Right ventricle myocardium superior (tissue), 1 donor: Measurements from ENCODE around the gene MLLT3. TPM values are rescaled to one million over a fixed set of nuclear protein-coding genes. Genes with fewer than 3 reads are reported as not detected.

Source experiments
- ATAC-seq: fragments of 200-7000 bp; cut with Tn5 transposase; one replicate; pipeline ENCODE4 v1.9.1; 2020; ENCODE audit warnings: mild to moderate bottlenecking; ENCODE audit not compliant: poor library complexity
- DNase-seq: peaks from one replicate; pipeline ENCODE4 v3.0.0-alpha.2; 2020
- intact Hi-C: fragments of 100-400 bp; cut with DNase I; formaldehyde crosslinking; loops from one replicate; pipeline ENCODE4 v1.11.2; 2022
- total RNA-seq: library from RNA; stranded (reverse); fragmentation: NEBNext Ultra II Directional; extraction: Animal tissue kit (Norgen Biotek cat#: 25700); gene quantifications from one replicate; pipeline ENCODE4 v1.2.1, GENCODE V29; 2021
- donor health status: DM: no; HTN: yes; CAD: no; lungs with severe emphysema.

The MLLT3 gene
- total RNA-seq, 1 donor from 2014 or later = 11.4 TPM

DNA sequence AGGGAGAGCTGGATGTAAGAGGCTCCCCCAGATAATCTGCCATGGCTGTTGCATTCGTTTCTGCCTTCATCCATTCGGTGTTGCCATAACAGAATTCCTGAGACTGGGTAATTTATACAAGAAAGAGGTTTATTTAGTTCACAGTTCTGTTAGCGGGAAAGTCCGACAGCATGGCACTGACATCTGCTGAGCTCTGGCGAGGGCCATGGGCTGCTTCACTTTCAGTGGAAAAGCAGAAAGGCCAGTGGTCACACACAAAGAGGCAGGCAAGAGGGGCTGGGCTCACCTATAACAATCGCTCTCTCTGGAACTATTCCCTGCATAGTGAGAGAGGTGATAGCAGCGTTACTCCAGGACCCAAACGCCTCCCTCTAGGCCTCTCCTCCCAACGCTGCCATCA is 305.9 kb downstream of the MLLT3 start:
- DNase-seq = no peak
- ATAC-seq = no peak
- intact Hi-C loops = loop anchor here (10.0 kb wide), 2 partner anchors 62 to 102 kb away; no protein-coding TSS in a partner anchor

DNA sequence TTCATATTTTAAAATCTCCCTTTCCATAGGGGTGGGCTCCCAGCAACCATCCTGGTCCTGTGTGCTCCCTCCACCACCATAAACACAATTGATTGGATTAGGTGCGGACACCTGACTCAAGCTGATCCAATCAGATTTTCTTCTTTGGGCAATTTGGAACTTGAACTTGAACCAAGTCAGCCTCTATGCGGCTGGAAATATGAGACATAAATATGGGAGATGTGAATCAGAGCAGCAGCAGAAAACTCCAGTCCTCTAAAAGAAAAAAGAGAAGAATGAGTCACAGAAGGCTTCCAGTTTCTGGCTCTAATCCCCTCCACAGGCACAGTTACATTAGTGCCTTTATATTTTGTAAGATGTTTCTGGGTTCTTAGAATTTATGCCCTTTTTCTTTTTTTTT is 306.6 kb downstream of the MLLT3 start:
- DNase-seq (no peak), ATAC-seq (no peak)
- intact Hi-C loops = loop anchor here (10.0 kb wide), 2 partner anchors 61 to 101 kb away; no protein-coding TSS in a partner anchor

DNA sequence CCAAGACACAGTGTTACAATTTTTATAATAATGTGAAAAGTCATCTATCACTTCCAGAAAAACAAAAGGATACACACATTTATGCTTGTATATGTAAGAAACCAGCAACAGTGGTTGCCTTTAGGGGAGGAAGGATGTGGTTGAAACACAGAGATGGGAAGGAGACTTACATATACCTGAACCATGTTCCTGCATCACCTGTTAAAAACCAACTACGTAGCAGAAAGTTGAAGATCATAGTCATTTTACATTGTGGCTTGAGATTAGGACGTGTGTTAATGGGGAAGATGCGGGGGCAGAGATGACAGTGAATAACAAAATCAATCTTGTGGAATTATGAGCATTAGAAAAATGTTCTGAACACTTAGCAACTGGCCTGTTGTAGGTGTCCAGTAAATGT is 307.3 kb downstream of the MLLT3 start:
- intact Hi-C loops = loop anchor here (10.0 kb wide), 2 partner anchors 60 to 100 kb away; no protein-coding TSS in a partner anchor
- ATAC-seq (no peak), DNase-seq (no peak)

DNA sequence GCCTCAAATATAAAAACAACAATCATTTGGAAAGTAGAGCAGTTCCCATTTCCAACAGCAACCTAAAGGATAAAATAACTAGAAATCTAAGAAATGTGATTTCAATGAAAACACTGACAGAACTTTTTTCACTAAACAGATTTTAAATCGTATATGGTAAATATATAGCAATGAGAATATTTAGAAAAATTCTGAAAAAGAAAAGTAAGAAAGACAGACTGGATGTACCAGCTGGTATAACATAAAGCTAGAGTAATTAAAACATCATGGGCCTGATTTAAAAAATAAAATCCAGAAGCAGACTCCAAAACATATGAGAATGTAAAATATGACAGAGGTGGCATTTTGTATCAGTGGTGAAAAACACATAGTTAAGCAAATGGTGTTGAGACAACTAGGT is 308.9 kb downstream of the MLLT3 start:
- intact Hi-C loops = loop anchor here (10.0 kb wide), 2 partner anchors 59 to 99 kb away; no protein-coding TSS in a partner anchor
- no peak for DNase-seq
- ATAC-seq = no peak

DNA sequence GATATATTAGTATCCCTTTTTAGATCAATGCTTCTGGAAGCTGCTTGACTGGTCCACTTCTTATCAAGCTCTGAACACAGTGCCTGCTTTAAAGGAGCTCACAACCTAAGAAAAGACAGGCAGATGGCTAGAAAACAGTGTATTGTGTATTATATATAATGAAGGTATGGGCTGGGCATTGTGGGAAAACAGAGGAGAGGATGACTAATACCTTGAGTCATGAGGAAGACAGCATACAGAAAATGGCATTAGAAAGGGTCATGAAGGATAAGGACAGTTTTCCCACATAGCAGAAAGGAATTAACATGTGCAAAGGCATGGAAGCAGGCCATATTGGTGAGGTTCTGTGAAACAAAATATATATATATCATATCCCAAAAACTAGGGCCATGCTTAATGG is 309.6 kb downstream of the MLLT3 start:
- no peak for DNase-seq
- intact Hi-C loops = loop anchor here (10.0 kb wide), 2 partner anchors 58 to 98 kb away; no protein-coding TSS in a partner anchor
- ATAC-seq = no peak

DNA sequence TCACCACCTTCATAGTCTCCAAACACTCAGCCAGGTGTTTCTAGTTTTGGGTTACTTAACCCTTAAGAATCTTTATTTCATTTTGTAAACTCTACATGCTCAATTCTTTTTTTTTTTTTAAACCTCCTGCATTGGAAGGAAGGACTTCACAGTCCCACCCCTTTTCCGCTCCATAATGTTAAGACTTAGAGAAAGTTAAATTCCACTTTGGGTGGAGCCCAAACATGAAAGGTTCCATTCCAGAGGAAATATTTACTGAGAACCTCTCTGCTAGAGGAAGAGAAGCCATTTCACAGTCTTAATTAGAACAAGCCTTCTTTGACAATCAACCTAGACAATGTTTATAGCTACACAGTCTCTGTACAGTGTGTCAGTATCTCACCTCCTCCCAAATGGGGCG is 312.3 kb downstream of the MLLT3 start:
- DNase-seq (no peak), ATAC-seq (no peak)
- intact Hi-C loops = loop anchor here (10.0 kb wide), 2 partner anchors 55 to 95 kb away; no protein-coding TSS in a partner anchor

DNA sequence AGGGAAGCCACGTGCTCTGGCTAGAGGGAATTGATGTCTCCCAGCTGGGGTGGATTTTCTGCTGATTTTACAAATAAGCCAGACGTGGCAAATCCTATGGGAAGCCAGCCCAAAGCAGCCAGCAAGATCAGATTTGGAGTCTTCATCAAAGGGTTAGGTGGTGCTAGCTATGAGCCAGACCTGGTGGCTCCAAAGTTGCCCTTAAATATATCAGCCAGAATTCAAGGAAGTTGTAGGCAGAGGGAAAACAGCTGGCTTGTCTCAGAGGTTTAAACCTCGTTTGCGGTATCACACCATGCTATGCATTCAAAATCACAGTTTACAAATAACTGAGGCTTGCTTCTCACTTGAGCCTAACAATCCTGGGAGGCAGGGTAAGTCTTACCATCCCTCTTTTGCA is 313.2 kb downstream of the MLLT3 start:
- DNase-seq (no peak), ATAC-seq (no peak)
- intact Hi-C loops = no loop called here

DNA sequence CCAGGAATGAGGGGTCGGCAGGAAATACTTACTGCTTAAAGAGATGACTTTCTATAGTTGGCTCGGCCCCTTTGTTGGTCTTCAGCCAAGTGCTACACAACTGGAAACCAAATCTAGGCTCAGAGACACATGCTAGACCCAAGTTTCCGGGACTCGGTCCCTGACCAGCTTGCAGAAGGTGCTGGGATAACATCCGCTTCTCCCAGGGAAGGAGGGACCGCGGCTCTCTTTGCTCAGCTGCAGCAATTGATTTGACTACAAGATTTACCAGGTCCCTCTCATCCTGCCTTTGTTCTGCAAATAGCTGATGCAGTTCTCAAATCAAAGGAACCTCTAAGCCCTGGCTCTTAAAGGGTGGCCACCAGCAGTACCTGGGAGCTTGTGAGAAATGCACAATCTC is 314.7 kb downstream of the MLLT3 start:
- ATAC-seq (no peak), DNase-seq (no peak)
- intact Hi-C loops = no loop called here

DNA sequence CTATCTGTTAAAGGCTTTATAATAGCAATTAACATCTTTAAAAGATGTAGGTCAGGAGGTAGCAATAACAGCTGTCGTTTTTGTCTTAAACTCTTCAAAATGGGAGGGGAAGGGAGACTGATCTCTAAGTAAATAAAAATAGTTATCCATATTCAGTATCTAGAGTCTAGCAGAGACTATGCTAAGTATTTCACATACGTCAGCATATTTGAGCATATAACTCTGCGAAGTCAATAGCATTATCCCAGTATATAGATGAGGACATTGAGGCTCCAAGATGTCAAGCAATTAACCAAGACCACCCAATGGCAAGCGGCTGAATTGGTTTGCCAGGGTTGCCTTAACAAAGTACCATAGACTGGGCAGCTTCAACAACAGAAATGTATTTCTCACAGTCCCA is 316.8 kb downstream of the MLLT3 start:
- intact Hi-C loops = no loop called here
- DNase-seq (no peak), ATAC-seq (no peak)

DNA sequence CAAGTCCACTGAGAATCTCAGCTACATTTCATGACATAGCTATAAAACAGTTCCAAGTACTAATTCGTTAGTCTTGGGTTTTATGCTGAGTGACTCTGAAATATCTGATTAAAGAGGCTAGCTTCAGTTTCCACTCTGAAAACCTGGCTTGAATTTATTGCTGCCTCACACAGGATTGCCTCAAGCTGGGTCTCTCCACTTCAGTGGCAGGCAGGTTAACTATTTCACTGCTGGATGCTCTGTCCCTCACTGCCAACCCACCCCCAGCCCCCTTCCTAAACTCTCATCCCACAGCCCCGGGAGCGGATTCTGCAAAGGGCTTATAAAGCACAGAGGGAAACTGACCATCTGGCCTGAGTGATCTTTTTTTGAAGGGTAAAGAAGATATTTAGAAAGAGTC is 318.3 kb downstream of the MLLT3 start:
- ATAC-seq (no peak), DNase-seq (no peak)
- intact Hi-C loops = no loop called here

DNA sequence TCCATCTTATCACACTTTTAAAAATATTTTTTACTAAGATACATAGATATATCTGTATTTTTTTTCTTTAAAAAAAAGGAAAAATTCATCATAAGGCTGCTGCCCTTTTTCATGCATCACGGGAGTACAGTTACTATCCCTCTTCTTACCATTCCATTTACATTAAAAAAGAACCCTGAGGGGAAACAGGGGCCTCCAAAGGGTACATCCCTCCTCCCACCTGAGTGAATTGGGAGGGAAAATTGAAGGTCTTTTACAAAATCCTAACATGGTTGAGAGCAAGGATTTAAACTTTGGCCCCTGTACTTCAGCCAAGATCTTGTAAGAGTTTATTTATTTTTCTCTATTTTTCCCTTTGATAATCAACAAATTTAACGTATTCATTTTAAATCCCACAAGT is 319.2 kb downstream of the MLLT3 start:
- intact Hi-C loops = no loop called here
- DNase-seq (no peak), ATAC-seq (no peak)

DNA sequence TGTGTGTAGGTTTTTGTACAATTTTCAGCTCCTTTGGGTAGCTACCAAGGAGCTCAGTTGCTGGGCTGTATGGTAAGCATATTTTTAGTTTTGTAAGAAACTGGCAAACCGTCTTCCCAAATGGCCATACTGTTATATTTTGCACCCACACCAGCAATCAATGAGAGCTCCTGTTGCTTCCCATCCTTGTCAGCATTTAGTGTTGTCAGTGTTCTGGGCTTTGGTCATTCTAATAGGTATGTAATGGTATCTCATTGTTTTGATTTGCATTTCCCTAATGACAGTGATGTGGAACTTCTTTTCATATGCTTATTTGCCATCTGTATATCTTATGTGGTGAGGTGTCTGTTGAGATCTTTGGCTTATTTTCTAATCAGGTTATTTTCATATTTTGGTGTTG is 320.1 kb downstream of the MLLT3 start:
- intact Hi-C loops = no loop called here
- ATAC-seq (no peak), DNase-seq (no peak)

DNA sequence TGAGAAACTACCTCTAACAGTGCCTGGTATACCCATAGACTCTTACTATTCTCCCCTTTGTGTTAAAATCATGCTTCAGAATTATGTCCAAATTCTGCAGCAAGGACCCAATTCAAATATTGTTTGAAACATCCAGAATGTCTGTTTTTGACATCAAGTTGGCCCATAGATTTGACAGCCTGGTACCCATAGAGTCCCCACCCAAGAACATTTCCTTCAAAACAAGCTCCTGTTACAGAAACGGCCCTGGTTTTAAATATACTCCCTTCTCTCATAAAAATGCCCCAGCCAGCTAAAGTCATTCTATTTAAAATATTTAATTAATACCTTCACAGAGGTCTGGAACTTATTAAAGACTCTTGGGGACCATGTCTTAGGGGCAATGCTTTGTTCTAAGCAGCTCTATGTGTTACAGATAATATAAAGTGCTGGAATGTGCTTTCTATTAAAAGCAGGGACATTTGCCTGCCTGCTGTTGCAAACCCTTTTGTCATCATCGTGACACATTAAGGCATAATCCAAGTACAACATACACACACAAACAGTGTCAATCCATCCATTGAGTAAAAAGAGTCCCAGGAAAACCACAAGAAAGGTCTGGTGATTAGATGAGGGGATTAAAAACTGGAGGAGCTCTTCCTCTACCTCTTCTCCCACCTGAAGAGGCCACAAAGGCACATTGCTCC is 321.7 kb downstream of the MLLT3 start:
- DNase-seq (no peak), ATAC-seq (no peak)
- intact Hi-C loops = no loop called here

DNA sequence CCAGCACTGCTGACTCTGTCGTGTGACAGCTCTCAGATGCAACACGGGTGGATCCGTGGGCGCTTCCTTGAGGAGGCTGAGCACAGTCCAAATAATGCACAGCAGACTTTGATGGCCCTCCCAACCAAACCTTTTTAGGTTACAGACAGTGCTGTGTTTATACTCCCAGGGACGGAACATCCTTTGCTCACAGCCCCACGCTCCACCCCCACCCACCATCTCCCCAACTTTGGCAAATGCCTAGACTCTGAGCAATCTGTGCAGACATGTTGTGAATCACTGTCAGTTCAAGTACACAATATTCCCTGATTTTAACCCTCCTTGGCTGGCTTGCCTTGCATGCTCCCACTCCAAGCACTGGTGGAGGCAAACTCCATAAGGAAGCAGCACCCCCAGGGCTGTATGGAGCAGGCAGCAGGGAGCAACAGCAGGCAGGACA is 324.6 kb downstream of the MLLT3 start:
- ATAC-seq = no peak
- intact Hi-C loops = loop anchor here (10.0 kb wide), 1 partner anchor 57 kb away; no protein-coding TSS in a partner anchor
- DNase-seq = no peak

DNA sequence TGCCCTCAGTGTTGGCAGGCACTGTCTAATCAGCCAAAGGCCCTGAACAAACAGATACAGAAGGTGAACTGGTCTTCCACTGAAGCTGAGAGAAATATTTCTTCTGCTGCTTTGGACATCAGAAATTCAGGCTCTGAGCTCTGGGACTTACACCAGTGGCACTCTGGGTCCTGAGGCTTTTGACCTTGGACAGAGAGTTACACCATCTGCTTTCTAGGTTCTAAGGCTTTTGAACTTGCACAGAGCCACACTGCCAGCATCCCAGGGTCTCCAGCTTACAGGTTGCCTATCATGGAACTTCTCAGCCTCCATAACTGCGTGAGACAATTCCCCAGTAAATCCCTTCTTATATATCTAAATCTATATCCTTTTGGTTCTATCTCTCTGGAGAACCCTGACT is 326.7 kb downstream of the MLLT3 start:
- DNase-seq (no peak), ATAC-seq (no peak)
- intact Hi-C loops = loop anchor here (10.0 kb wide), 1 partner anchor 59 kb away; no protein-coding TSS in a partner anchor

DNA sequence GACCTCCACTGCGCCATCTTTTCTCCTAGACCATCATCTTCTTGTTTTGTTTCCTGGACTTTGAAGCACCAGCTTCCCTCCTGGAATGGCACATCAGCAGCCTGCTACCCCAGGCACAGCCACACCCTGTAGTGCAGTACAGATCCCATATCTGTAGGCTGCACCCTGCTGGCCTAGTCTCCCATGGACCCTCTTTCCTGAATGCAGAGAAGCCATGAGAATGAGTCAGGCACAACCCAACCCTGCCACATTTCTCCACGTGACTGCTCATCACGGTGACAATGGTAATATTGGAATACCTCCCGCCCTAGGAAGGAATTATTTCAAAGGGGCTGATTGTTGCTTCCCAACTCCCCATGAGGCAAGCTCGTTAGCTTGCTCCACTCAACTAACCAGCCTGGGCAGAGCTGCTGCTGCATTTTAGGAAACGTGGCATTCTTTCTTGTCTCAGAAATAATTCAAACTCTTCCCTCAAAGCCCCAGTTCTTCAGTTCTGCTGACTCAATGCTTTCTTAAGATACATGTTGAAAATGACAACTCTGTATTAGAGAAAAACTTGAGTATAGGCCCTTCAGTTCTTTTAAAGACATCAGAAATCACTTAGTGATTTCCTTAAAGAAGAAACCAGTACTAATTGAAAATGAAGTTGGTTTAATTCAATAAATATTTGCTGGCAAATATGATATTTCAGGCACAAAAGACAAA is 328.1 kb downstream of the MLLT3 start:
- intact Hi-C loops = loop anchor here (10.0 kb wide), 1 partner anchor 61 kb away; no protein-coding TSS in a partner anchor
- no peak for ATAC-seq

DNA sequence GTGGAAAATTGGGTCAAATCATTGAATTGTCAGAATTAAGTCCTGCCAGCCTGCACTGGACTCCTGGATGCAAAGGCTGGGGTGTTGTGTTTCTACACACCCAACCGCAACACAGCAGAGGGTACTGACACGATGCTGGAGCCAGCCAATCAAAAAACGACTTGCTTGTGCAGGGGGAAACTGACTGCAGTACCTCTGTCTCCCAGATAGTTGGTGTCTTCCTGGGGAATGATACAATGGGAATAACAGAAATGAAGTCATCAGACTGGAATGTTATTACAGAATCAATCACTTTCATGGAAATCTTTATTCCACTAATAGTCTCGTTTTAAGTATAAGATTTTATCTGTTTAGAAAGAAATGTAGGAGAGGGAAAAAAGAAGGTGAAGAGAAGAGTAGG is 330.3 kb downstream of the MLLT3 start:
- ATAC-seq (no peak), DNase-seq (no peak)
- intact Hi-C loops = loop anchor here (10.0 kb wide), 1 partner anchor 63 kb away; no protein-coding TSS in a partner anchor

More for the DNA sequence above, 328.1 kb downstream of the MLLT3 start:
- no peak for DNase-seq
